Progenitor cell of endocrine pancreas (in vitro differentiated cells): ENCODE measurements around the gene ATXN2. TPM values are rescaled to one million over a fixed set of nuclear protein-coding genes. Genes with fewer than 3 reads are reported as not detected.

Source experiments
- DNase-seq: peaks from one replicate; pipeline ENCODE4 v3.0.0; 2021; ENCODE audit warnings: low spot score; ENCODE audit not compliant: unreplicated experiment
- H3K27ac Mint-ChIP-seq: 2 replicates; pipeline ENCODE4 v1.8.0; 2021; ENCODE audit warnings: mild to moderate bottlenecking, moderate library complexity, mixed read lengths
- H3K27me3 Mint-ChIP-seq: 2 replicates; pipeline ENCODE4 v1.8.0; 2021; ENCODE audit warnings: mixed read lengths
- H3K36me3 Mint-ChIP-seq: 2 replicates; pipeline ENCODE4 v1.8.0; 2022; ENCODE audit warnings: mixed read lengths; ENCODE audit not compliant: insufficient read depth
- H3K4me1 Mint-ChIP-seq: 2 replicates; pipeline ENCODE4 v1.8.0; 2021; ENCODE audit warnings: low read depth, mixed read lengths
- H3K4me3 Mint-ChIP-seq: 2 replicates; pipeline ENCODE4 v1.8.0; 2021; ENCODE audit warnings: low read depth, mild to moderate bottlenecking, moderate library complexity, mixed read lengths
- H3K9me3 Mint-ChIP-seq: 2 replicates; pipeline ENCODE4 v1.8.0; 2021; ENCODE audit warnings: low read depth, mixed read lengths
- CTCF ChIP-seq: fragments of 200-600 bp; sonication (generic); IDR thresholded peaks from one replicate; pipeline ENCODE4 v1.5.0; 2021; ENCODE audit warnings: antibody characterized with exemption, mild to moderate bottlenecking; ENCODE audit not compliant: unreplicated experiment
- total RNA-seq: library from RNA; stranded (reverse); gene quantifications from 2 replicates; pipeline ENCODE4 v1.2.1, GENCODE V29; 2021

ATXN2 gene
- total RNA-seq, 1 donor from 2014 or later, result 81.7 TPM

- TF ChIP-seq CTCF, result no peak
- no peaks in the 10 kb centered on the region for H3K27me3 Mint-ChIP-seq
- H3K27ac Mint-ChIP-seq, result no peak overlapping the region
- no peak for DNase-seq
- H3K36me3 Mint-ChIP-seq, result peaks cover 24% of the 10 kb centered on the region
- no peaks in the 10 kb centered on the region for H3K4me1 Mint-ChIP-seq
- no peaks in the 10 kb centered on the region for H3K9me3 Mint-ChIP-seq
- no peak overlapping the region for H3K4me3 Mint-ChIP-seq
Observed at GRCh38 chr12:111544032-111544431, 55.1 kb downstream of the ATXN2 start.

- no peak for TF ChIP-seq CTCF
- Mint-ChIP-seq H3K36me3 (peaks cover 15% of the 10 kb centered on the region), H3K9me3 (no peaks in the 10 kb centered on the region), H3K27me3 (no peaks in the 10 kb centered on the region), H3K4me1 (no peaks in the 10 kb centered on the region), H3K27ac (peak overlapping the region; percentile 88), H3K4me3 (no peak overlapping the region)
- no peak for DNase-seq
Observed at GRCh38 chr12:111532751-111533150, 66.4 kb downstream of the ATXN2 start.

GRCh38 chr12:111529424-111530368, 69.4 kb downstream of the ATXN2 start:
- Mint-ChIP-seq H3K9me3 (peaks cover 3% of the 10 kb centered on the region), H3K27me3 (no peaks in the 10 kb centered on the region), H3K4me3 (no peak overlapping the region), H3K4me1 (no peaks in the 10 kb centered on the region), H3K27ac (no peak overlapping the region), H3K36me3 (peaks cover 20% of the 10 kb centered on the region)
- TF ChIP-seq CTCF, result peak; percentile 73
- DNase-seq, result peak; percentile 17

GRCh38 chr12:111523587-111524167, 75.4 kb downstream of the ATXN2 start:
- no peak for DNase-seq
- Mint-ChIP-seq H3K4me1 (no peaks in the 10 kb centered on the region), H3K4me3 (no peak overlapping the region), H3K27me3 (no peaks in the 10 kb centered on the region), H3K36me3 (peaks cover 35% of the 10 kb centered on the region), H3K27ac (no peak overlapping the region), H3K9me3 (peaks cover 3% of the 10 kb centered on the region)
- no peak for TF ChIP-seq CTCF

- Mint-ChIP-seq H3K4me3 (no peak overlapping the region), H3K27ac (peak overlapping the region; percentile 24), H3K9me3 (peaks cover 3% of the 10 kb centered on the region), H3K36me3 (peaks cover 30% of the 10 kb centered on the region), H3K27me3 (no peaks in the 10 kb centered on the region), H3K4me1 (no peaks in the 10 kb centered on the region)
- DNase-seq, result no peak
- TF ChIP-seq CTCF, result no peak
Observed at GRCh38 chr12:111521801-111522200, 77.3 kb downstream of the ATXN2 start.
